Activated CD4-positive, CD25-positive, alpha-beta regulatory T cell treated with anti-CD3 and anti-CD28 coated beads, Interleukin-2, amount 50 U/mL, for 72 hours (primary cell): ENCODE measurements around the gene CBFA2T3.
"Not testable (repeated sequence)": the region's sequence is repeated elsewhere in the genome, so short reads cannot be mapped to it uniquely, and the experiment has no call there.

Experiments used
- DNase-seq: peaks from one replicate; pipeline ENCODE4 v3.0.0; 2021

Gene CBFA2T3

GRCh38 chr16:88903267-88903666, 73.7 kb downstream of the CBFA2T3 start:
- DNase-seq, result no peak

DNA sequence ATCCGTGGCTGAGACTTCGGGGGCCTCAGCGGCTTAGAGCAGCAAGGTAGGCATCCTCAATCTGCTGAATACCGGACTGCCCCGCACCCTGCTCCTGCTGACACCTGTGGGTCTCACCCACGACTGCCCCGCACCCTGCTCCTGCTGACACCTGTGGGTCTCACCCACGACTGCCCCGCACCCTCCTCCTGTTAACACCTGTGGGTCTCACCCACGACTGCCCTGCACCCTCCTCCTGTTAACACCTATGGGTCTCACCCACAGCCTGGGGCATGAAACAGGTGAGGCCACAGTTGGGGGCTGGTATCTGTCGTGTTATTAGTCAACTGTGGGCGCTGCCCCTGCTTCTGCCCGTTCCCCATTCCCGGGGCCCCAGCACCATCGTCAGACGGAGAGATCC, 74.3 kb downstream of the CBFA2T3 start:
- no peak for DNase-seq

- no peak for DNase-seq
Measured at GRCh38 chr16:88901718-88902337, 75.2 kb downstream of the CBFA2T3 start.

- DNase-seq, result no peak
Measured at GRCh38 chr16:88900662-88901052, 76.3 kb downstream of the CBFA2T3 start.

- DNase-seq, result no peak
Measured at GRCh38 chr16:88899901-88900661, 76.9 kb downstream of the CBFA2T3 start.

GRCh38 chr16:88897696-88898425, 79.1 kb downstream of the CBFA2T3 start:
- no peak for DNase-seq

GRCh38 chr16:88896238-88897070, 80.6 kb downstream of the CBFA2T3 start:
- no peak for DNase-seq

- no peak for DNase-seq
Measured at GRCh38 chr16:88895335-88895734, 81.7 kb downstream of the CBFA2T3 start.

- no peak for DNase-seq
Measured at GRCh38 chr16:88894681-88895300, 82.2 kb downstream of the CBFA2T3 start.

DNA sequence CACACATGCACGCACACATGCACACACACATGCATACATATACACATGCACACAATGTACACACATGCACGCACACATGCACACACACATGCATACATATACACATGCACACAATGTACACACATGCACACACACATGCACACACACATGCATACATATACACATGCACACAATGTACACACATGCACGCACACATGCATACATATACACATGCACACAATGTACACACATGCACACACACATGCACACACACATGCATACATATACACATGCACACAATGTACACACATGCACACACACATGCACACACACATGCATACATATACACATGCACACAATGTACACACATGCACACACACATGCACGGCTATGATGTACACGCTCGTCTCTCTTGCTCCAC, 82.7 kb downstream of the CBFA2T3 start:
- DNase-seq, result not testable (repeated sequence)

DNA sequence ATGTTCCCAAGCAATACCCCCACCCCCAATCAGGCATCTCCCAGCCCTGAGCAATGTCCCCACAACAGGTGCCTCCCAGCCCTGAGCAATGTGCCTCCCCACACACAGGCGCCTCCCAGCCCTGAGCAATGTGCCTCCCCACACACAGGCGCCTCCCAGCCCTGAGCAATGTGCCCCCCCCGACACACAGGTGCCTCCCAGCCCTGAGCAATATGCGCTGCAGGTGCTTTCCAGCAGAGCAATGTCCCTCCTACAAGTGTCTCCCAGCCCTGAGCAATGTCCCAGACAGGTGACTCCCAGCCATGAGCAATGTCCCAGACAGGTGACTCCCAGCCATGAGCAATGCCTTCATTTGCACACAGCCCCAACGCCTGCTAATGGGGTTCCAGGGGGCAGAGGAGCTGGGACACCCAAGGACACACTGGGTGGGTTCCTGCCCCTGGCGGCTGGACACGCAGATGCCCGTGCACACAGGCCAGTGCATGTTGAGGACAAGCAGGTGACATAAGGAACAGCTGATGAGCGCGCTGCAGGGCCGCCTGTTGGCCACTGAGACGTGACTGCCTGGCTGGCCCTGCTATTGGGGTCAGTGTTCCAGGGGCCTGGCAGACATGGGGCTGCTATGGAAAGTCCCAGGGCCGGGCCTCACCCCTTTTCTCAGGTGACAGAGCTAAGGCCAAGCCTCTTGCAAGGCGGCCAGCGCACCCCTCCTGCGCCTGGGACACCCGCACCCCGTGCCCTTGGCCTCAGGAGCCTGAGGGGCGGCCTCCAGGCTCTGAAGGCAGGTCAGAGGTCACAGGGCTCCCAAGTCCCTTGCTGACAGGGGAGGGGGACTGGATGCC, 83.7 kb downstream of the CBFA2T3 start:
- DNase-seq, result no peak

DNA sequence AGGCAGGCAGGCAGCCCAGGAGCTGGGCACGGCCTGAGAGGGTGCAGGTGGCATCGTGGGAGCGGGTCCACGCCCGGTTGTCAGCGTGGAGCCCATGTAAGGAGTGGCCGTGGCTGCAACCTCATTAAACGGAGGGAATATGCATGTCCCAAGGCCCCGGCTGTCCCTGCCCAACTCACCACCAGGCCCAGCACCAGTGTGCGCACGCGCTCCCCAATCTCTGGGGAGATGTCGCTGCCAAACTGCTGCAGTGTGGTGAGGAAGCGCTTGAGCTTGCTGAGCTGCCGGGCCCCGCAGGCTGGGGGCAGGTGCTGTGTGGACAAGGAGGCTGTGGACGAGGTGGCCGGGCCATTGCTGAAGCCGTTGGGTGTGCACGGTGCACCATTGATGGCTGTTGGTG, 84.9 kb downstream of the CBFA2T3 start:
- no peak for DNase-seq

- DNase-seq, result no peak
Measured at GRCh38 chr16:88891083-88891482, 85.9 kb downstream of the CBFA2T3 start.

- DNase-seq, result not testable (repeated sequence)
Measured at GRCh38 chr16:88889702-88890352, 87.2 kb downstream of the CBFA2T3 start.

DNA sequence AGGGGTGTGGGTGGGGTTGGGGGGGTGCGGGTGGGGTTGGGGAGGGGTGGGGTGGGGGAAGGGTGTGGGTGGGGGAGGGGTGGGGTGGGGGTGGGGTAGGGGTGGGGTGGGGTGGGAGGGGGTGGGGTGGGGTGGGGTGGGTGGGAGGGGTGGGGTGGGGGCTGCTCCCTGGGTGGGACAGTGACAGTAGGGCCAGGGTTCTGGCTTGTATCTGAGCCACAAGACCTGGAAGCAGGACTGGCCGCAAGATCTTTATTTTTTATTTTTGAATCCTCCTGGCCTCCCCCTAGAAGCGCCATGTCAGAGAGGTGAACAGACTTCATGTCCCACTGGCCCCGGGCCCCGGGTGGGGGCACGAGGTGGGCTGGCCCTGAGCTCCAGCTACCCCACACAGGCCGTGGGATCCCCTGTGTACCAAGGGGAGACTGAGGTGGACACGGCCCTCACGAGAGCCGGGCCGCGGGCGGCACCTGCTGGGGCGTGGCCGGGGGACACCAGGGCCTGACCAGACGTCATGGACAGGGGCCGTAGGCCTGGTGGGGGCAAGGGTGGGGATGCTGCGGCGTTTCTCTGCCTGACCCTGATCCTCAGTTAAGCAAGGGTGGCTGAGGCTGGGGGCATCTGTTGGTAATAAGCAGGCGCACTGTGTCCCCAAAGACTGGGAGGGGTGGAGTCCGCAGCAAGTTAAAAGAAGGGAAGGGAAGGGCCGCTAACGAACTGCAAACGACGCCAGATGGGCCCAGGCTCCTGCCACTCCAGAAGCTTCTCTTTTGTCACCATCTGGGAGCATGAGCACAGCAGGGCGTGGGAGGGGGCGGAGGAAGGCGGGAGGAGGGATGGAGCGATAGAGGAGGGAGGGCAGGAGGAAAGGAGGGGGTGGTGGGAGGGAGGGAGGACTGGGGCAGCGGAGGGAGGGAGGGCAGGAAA, 88.3 kb downstream of the CBFA2T3 start:
- no peak for DNase-seq

DNA sequence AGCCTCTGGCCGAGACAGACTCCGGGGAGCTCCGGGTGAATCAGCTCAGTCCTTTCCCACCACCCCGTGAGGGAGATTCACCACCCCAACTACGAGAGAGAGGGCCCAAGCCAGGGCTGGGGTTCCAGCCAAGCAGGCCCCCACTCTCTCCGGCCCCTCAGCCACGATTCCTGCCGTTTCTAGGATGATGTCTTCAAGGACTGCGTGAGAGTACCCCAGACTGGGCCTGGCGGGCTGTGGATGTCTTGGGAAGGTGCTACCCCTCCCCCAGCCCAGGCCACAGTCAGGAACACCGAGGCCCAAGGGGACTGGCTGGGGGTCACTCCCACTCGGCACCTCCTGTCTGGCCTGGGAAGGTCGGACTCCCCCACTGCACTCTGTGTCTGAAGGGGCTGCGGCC, 89.0 kb downstream of the CBFA2T3 start:
- DNase-seq, result no peak

DNA sequence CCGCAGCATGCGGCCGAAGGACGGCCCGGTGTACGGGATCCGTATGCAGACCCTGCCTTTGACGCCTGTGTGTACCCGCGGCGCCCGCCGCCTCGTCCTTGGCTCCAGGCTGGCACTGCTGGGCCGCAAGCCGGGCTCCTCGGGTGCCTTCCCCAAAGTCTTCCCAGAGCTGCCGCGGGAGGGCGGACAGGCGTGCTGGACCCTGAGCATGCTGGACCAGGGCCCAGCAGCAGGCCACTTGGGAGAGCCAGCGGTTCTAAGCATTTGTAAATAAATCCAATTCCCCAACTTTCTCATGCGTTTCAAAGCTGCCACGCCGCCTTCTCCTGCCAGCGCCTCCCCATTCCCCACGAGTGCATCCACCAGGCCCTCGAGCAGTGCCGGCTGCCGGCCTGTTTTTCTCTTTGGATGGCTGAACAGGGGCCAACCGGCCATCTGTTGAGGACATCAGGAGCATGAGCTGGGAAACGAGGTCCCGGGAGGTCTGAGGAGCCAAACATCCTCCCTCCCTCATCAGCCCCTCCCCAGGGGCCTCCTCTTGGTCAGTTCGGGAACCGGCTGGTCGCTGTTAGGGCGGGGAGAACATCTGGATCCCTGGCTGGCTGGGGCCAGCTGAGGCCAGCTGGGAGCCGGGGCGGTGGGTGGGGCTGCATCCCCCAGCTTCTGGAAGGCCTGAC, 90.0 kb downstream of the CBFA2T3 start:
- DNase-seq, result no peak

DNA sequence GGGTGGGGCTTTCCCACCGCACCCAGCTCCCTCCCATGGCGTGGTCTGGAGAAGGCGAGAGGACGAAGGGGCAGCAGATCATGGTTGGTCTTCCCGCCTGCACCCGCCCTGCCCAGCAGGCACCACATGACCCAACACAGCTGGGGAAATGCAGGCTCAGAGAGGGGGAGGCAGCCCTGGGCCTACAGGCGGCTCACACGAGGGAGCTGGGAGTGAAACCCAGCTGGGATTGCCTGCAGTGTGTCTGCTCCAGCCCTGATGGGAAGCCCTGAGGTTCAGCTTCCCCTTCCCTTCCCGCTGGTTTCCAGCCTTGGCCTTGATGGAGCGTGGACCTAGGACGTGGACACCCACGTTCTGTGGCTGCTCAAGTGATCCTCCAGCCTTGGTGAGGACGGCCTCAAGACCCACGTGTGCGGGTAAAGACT, 90.6 kb downstream of the CBFA2T3 start:
- no peak for DNase-seq

DNA sequence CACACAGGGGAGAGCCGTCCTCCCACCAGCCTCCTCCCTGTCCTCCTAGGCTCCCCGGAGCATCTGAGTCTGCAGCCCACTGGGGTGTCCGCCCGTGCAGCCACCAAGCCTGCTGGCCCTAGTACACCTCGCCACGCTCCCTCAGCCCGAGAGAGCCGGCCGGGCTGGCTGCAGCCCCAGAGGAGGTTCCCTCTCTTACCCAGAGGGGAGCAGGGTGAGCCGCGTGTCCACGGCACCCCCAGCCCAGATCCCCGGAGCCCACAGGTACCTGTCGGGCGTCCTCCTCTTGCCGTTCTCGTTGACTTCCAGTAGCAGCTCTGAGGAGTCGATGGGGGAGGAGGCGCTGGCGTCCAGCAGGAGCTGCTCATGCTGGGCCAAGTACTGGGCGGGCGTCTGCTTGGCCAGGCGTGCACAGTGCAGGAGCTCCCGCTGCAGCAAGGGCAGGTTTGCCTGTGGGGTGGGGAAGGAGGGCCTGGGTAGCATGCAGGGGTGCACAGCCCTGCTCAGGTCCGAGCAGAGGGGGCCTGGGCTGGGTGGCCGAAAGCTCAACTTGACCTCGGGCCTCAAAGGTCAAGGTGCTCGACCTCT, 91.2 kb downstream of the CBFA2T3 start:
- DNase-seq, result no peak
